ENCODE results near the gene SMURF1.
A peak's percentile ranks its signal among the peaks of the same experiment; 100 is the strongest.

Gene SMURF1

GRCh38 chr7:99042957-99043356 lies 101.0 kb downstream of the SMURF1 start:
- no peak for DNase-seq

GRCh38 chr7:99041526-99041925 lies 102.4 kb downstream of the SMURF1 start:
- no peak for DNase-seq

GRCh38 chr7:99040104-99040958 lies 103.6 kb downstream of the SMURF1 start:
- peak; percentile 20 for DNase-seq

- DNase-seq = no peak
Observed at GRCh38 chr7:99039384-99039891, 104.5 kb downstream of the SMURF1 start.

GRCh38 chr7:99038086-99038855 lies 105.6 kb downstream of the SMURF1 start:
- no peak for DNase-seq

- no peak for DNase-seq
Observed at GRCh38 chr7:99037327-99037940, 106.5 kb downstream of the SMURF1 start.

GRCh38 chr7:99036546-99037111 lies 107.3 kb downstream of the SMURF1 start:
- DNase-seq = no peak

- DNase-seq = no peak
Observed at GRCh38 chr7:99035723-99036545, 108.0 kb downstream of the SMURF1 start.

- DNase-seq = no peak
Observed at GRCh38 chr7:99034932-99035722, 108.8 kb downstream of the SMURF1 start.

- no peak for DNase-seq
Observed at GRCh38 chr7:99033765-99034164, 110.1 kb downstream of the SMURF1 start.

GRCh38 chr7:99032928-99033327 lies 111.0 kb downstream of the SMURF1 start:
- no peak for DNase-seq

- DNase-seq = no peak
Observed at GRCh38 chr7:99031496-99031895, 112.4 kb downstream of the SMURF1 start.

GRCh38 chr7:99030951-99031350 lies 113.0 kb downstream of the SMURF1 start:
- no peak for DNase-seq

GRCh38 chr7:99030457-99030856 lies 113.5 kb downstream of the SMURF1 start:
- no peak for DNase-seq

- DNase-seq = no peak
Observed at GRCh38 chr7:99029466-99030435, 114.2 kb downstream of the SMURF1 start.

GRCh38 chr7:99028261-99028973 lies 115.5 kb downstream of the SMURF1 start:
- DNase-seq = no peak

GRCh38 chr7:99027841-99028240 lies 116.1 kb downstream of the SMURF1 start:
- no peak for DNase-seq

- DNase-seq = no peak
Observed at GRCh38 chr7:99027241-99027640, 116.7 kb downstream of the SMURF1 start.

- no peak for DNase-seq
Observed at GRCh38 chr7:99024066-99024465, 119.8 kb downstream of the SMURF1 start.

Data from activated effector memory CD4-positive, alpha-beta T cell treated with Interleukin-2 at 50 U/mL for 16 hours (primary cell).